ENCODE data around the gene GNG14. TPM values are rescaled to one million over a fixed set of nuclear protein-coding genes. Genes with fewer than 3 reads are reported as not detected.

The GNG14 gene
- total and polyA plus RNA-seq, 2 donors (not counting 3 experiments of a cell fraction or from before 2014, with no cell fraction given), result not detected

GRCh38 chr19:12723381-12723640 is 35.5 kb downstream of the GNG14 start:
- TF ChIP-seq CTCF (IDR thresholded peaks at IDR 0.05; ENCODE audit: extremely low read depth in 1 of 2, insufficient read depth in 1 of 2, low read depth in 1 of 2, low read length in 2 of 2), result no peak
- no peak for TF ChIP-seq POLR2AphosphoS5 (IDR thresholded peaks at IDR 0.05; ENCODE audit: insufficient read depth, low read depth, low read length)
- no peak for TF ChIP-seq POLR2A (IDR thresholded peaks at IDR 0.05; ENCODE audit: low read depth, low read length)
- no peak for TF ChIP-seq JUN (IDR thresholded peaks at IDR 0.05; ENCODE audit: borderline replicate concordance, insufficient read depth, insufficient read length, low read depth)
- TF ChIP-seq EZH2 (IDR thresholded peaks at IDR 0.05; ENCODE audit: borderline replicate concordance, low read depth, low read length, severe bottlenecking), result no peak
- TF ChIP-seq FOS (IDR thresholded peaks at IDR 0.05; ENCODE audit: borderline replicate concordance, insufficient read depth, low read length), result no peak
- TF ChIP-seq GATA2 (IDR thresholded peaks at IDR 0.05; ENCODE audit: insufficient read depth, insufficient read length, low read depth, low read length), result no peak
- no peak for TF ChIP-seq MAX (IDR thresholded peaks at IDR 0.05; ENCODE audit: insufficient read depth, insufficient read length)
- TF ChIP-seq MYC (IDR thresholded peaks at IDR 0.05; ENCODE audit: low read depth, low read length), result no peak
- ChIA-PET POLR2A (interaction anchor here (0.6 to 3.2 kb wide), 4 partner anchors 11 to 1799 kb away, joined by 3 to 14 read pairs (median 4); partner anchors contain the start of genes GET3, JUNB and TRIR), CTCF (interaction anchor here (0.9 to 4.5 kb wide), 7 partner anchors 10 to 124 kb away, joined by 3 to 38 read pairs (median 6); no protein-coding TSS in a partner anchor)
- Histone ChIP-seq H3K27ac (ENCODE audit: insufficient read depth, low read depth, low read length) (peak overlapping the region; percentile 57), H3K4me2 (ENCODE audit: insufficient read depth, low read length) (peak overlapping the region; percentile 90), H3K9me1 (replicated peaks; ENCODE audit: control insufficient read depth, extremely low read depth, insufficient read depth, low read length) (no peaks in the 10 kb centered on the region), H3K9ac (replicated peaks; ENCODE audit: extremely low read depth, insufficient read depth, low read length) (peak overlapping the region; percentile 78), H3K27me3 (ENCODE audit: control insufficient read depth in 2 of 2, insufficient read depth in 2 of 2, low read length in 2 of 2) (no peaks in the 10 kb centered on the region), H3K9me3 (replicated peaks; ENCODE audit: control insufficient read depth, insufficient read depth, low read length) (no peaks in the 10 kb centered on the region), H2AFZ (ENCODE audit: low read depth, low read length) (no peak overlapping the region), H3K4me3 (replicated peaks in 1 of 3; ENCODE audit: insufficient read depth in 1 of 3, low read depth in 1 of 3, low read length in 3 of 3) (peak overlapping the region; percentile 62 to 88 (median 62)), H3K36me3 (ENCODE audit: control insufficient read depth in 2 of 2, extremely low read depth in 1 of 2, insufficient read depth in 2 of 2, low read length in 2 of 2) (peaks cover 3 to 11% of the 10 kb centered on the region in 2 experiments), H4K20me1 (replicated peaks; ENCODE audit: control insufficient read depth, extremely low read depth, insufficient read depth, low read length) (no peaks in the 10 kb centered on the region), H3K4me1 (ENCODE audit: control insufficient read depth, extremely low read depth, insufficient read depth, low read length) (peaks cover 10% of the 10 kb centered on the region), H3K79me2 (ENCODE audit: control insufficient read depth, insufficient read depth, low read length) (peaks cover 50% of the 10 kb centered on the region)
- TSS peak; percentile 61 for BruUV-seq (replicated peaks)
- DNase-seq (ENCODE audit: low read depth, low spot score) (no peak), FAIRE-seq (no peak)
- dilution Hi-C loops (cut with MboI; ENCODE audit: extremely low pct_ligation_motif_present, low sequenced_read_pairs) (no loop called here), intact Hi-C loops (cut with micrococcal nuclease) (loop anchor here (2.0 to 5.0 kb wide), 2 partner anchors 33 to 374 kb away; no protein-coding TSS in a partner anchor)

Measured in endothelial cell of umbilical vein (primary cell).